Astrocyte of the spinal cord (primary cell): Measurements from ENCODE around the gene HS2ST1.

Source experiments
- DNase-seq: peaks from one replicate; pipeline ENCODE4 v3.0.0; 2011; ENCODE audit warnings: low read depth, low spot score
- H3K4me3 ChIP-seq: 2 replicates; pipeline ENCODE4 v1.5.1; 2011; ENCODE audit warnings: low read depth, mild to moderate bottlenecking, low read length, moderate library complexity
- in situ Hi-C: cut with HindIII; loops from 2 replicates; pipeline ENCODE4 v1.10.0; 2017; ENCODE audit warnings: low sequenced_read_pairs
- TF ChIP-seq, protein P1 (sequence below): IDR thresholded peaks from 2 replicates; pipeline ENCODE4 v1.5.1; 2012; ENCODE audit warnings: low read depth, mild to moderate bottlenecking, low read length, inconsistent platforms

The HS2ST1 gene

DNA sequence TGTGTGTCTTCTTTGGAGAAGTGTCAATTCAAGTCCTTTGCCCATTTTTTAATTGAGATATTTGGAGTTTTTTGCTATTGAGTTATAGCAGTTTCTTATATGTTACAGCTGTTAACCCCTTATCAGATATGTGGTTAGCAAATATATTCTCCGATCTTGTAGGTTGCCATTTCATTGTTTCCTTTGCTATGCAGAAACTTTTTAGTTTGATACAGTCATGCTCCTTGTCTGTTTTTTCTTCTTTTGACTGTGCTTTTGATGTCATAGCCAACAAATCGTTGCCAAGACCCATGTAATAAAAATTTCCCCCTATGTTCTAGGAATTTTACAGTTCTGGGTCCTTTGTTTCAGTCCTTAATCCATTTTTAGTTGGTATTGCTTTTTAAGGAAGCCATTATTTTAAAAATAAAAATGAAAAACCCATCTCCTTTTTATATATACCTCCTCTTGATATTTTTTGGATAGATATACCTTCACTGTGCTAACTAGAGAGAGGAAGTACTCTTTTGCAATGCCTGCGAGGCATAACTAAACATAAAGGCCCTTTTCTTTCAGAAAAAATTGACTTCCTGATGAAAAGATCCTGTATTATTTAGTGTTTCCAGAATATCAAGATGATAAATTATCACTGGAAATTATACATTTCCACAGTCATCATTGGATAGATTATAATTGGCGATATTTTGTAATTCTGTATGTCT, 127.8 kb downstream of the HS2ST1 start:
- TF ChIP-seq, protein P1, sequence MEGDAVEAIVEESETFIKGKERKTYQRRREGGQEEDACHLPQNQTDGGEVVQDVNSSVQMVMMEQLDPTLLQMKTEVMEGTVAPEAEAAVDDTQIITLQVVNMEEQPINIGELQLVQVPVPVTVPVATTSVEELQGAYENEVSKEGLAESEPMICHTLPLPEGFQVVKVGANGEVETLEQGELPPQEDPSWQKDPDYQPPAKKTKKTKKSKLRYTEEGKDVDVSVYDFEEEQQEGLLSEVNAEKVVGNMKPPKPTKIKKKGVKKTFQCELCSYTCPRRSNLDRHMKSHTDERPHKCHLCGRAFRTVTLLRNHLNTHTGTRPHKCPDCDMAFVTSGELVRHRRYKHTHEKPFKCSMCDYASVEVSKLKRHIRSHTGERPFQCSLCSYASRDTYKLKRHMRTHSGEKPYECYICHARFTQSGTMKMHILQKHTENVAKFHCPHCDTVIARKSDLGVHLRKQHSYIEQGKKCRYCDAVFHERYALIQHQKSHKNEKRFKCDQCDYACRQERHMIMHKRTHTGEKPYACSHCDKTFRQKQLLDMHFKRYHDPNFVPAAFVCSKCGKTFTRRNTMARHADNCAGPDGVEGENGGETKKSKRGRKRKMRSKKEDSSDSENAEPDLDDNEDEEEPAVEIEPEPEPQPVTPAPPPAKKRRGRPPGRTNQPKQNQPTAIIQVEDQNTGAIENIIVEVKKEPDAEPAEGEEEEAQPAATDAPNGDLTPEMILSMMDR = no peak
- in situ Hi-C loops = no loop called here
- H3K4me3 ChIP-seq = no peak overlapping the region
- no peak for DNase-seq

DNA sequence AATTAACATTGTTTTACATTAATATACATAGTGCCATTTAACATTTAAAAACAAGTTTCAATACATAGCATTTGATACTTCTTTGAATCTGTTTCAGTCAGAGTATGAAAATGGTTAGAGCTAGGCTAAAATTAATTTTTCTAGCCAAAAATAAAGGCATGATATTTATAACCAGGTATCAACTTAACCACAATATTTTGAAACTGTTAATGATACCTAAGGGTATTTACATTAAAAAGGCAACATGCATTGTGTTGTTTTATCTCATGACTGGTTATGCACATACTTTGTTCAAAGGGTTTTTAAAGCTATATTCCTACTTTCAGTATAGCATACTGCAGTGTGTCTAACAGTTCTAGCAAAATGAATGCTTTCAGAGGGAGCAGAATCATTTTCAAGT, 130.0 kb downstream of the HS2ST1 start:
- no peak overlapping the region for H3K4me3 ChIP-seq
- in situ Hi-C loops = no loop called here
- no peak for DNase-seq
- TF ChIP-seq, protein P1 = no peak

DNA sequence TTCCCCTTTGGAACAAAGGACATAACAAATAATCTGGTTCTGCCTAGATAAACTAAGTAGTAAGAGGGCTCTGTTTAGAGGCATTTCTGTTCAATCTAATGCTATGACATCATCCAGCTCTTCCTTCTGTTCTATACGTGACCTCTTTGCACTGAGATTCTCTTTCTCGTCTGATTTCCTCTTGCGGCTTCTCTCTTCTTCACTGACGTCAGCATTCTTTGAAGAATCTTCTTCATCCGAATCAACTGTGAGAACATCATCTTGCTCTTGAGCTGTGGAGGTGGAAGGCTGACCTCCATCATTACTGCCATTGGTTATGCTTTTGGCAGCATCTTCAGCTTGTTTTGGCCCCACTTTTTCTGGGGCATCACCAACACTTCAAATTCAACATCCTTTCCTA, 130.4 kb downstream of the HS2ST1 start:
- in situ Hi-C loops = no loop called here
- no peak overlapping the region for H3K4me3 ChIP-seq
- TF ChIP-seq, protein P1 = no peak
- no peak for DNase-seq

DNA sequence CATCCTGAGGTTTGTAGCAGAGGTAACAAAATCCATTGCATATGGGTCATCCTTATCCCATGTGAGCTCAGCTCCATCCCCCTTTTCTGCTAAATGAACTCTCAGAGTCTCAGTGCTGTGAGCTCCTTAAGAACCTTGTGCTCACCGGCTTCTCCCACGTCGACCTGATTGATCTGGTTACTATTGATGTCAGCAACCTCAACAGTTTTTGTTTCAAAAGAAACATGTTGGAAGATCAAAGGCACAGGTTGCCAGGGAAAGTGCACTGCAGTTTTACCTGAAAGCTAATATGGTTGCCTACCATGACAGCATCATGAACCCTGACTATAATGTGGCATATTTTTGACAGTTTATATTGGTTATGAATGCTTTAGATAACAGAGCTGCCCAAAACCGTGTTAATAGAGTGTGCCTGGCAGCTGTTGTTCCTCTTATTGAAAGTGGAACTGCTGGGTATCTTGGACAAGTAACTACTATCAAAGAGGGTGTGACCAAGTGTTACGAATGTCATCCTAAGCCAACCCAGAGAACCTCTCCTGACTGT, 131.4 kb downstream of the HS2ST1 start:
- TF ChIP-seq, protein P1 = no peak
- DNase-seq = no peak
- in situ Hi-C loops = no loop called here
- H3K4me3 ChIP-seq = no peak overlapping the region

DNA sequence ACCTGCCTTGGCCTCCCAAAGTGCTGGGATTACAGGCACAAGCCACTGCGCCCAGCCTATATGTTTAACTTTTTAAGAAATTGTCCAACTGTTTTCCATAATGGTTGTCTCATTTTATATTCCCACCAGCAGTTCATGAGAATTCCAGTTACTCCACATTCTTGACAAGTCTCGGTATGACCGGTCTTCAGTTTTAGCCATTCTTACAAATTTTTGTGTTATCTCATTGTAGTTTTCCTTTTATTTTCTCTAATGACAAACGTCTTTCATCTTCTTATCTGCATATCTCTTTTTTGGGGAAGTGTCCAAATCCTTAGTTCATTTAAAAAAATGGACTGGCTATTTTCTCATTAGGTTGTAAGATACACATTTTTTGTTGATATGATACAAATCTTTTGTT, 132.5 kb downstream of the HS2ST1 start:
- no peak overlapping the region for H3K4me3 ChIP-seq
- in situ Hi-C loops = no loop called here
- TF ChIP-seq, protein P1 = no peak

DNA sequence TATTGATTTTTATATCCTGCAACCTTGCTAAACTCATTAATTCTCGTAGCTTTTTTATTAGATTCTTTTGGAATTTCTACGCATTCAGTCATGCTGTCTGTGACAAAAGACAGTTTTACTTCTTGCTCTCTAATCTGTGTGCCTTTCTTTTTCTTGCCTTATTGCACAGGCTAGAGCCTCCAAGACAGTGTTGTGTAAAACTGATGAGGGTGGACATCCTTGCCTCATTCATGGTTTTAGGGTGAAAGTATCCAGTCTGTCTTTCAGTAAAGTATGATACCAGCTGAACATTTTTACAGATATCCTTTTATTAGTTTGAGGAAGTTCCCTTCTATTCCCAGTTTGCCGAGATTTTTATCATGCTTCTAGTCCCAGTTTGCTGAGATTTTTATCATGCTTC, 133.8 kb downstream of the HS2ST1 start:
- in situ Hi-C loops = no loop called here
- no peak for DNase-seq
- TF ChIP-seq, protein P1 = no peak
- no peak overlapping the region for H3K4me3 ChIP-seq

More for the DNA sequence above, 132.5 kb downstream of the HS2ST1 start:
- no peak for DNase-seq

DNA sequence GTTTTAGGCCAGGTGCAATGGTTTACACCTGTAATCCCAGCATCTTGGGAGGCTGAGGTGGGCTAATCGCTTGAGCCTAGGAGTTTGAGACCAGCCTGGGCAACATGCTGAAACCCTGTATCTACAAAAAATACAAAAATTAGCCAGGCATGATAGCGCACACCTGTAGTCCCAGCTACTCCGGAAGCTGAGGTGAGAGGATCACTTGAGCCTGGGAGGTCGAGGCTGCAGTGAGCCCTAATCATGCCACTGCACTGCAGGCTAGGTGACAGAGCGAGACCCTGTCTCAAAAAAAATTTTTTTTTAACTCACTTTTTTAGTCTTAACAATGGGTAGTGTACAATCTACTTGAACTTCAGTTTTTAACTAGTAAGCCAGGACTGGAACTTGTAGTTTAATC, 137.5 kb downstream of the HS2ST1 start:
- H3K4me3 ChIP-seq = no peak overlapping the region
- TF ChIP-seq, protein P1 = no peak
- in situ Hi-C loops = no loop called here
- no peak for DNase-seq
